Stimulated activated CD8-positive, alpha-beta memory T cell treated with anti-CD3 and anti-CD28 coated beads, Interleukin-15, amount 100 ng/mL, for 24 hours (primary cell): ENCODE results near the gene PPFIA4.
"Not testable (repeated sequence)": the region's sequence is repeated elsewhere in the genome, so short reads cannot be mapped to it uniquely, and the experiment has no call there.

ENCODE experiments used
- DNase-seq: peaks from one replicate; pipeline ENCODE4 v3.0.0-alpha.2; 2020; ENCODE audit warnings: low read depth

PPFIA4 gene

GRCh38 chr1:203026031-203026665 is at the start of gene PPFIA4:
Gene PPFIA4 (plus strand): TSS chr1:203026491. CDS start chr1:203039009, 12,518 bp downstream.
- DNase-seq, result peak; percentile 70

- no peak for DNase-seq
Measured at GRCh38 chr1:202976633-202977032, 49.7 kb upstream of the PPFIA4 start.

GRCh38 chr1:202979459-202979858 is 46.8 kb upstream of the PPFIA4 start:
- DNase-seq, result no peak

- DNase-seq, result no peak
Measured at GRCh38 chr1:202981939-202982338, 44.4 kb upstream of the PPFIA4 start.

- DNase-seq, result no peak
Measured at GRCh38 chr1:202982715-202983430, 43.4 kb upstream of the PPFIA4 start.

- DNase-seq, result not testable (repeated sequence)
Measured at GRCh38 chr1:202986120-202986519, 40.2 kb upstream of the PPFIA4 start.

GRCh38 chr1:202987255-202987654 is 39.0 kb upstream of the PPFIA4 start:
- no peak for DNase-seq

- DNase-seq, result no peak
Measured at GRCh38 chr1:202987922-202988583, 38.2 kb upstream of the PPFIA4 start.

- no peak for DNase-seq
Measured at GRCh38 chr1:202989879-202990278, 36.4 kb upstream of the PPFIA4 start.

- no peak for DNase-seq
Measured at GRCh38 chr1:202991112-202991511, 35.2 kb upstream of the PPFIA4 start.

GRCh38 chr1:202994756-202995155 is 31.5 kb upstream of the PPFIA4 start:
- DNase-seq, result no peak

- DNase-seq, result no peak
Measured at GRCh38 chr1:202998836-202999750, 27.2 kb upstream of the PPFIA4 start.

GRCh38 chr1:203000217-203000944 is 25.9 kb upstream of the PPFIA4 start:
- DNase-seq, result no peak

GRCh38 chr1:203001986-203002385 is 24.3 kb upstream of the PPFIA4 start:
- DNase-seq, result no peak

GRCh38 chr1:203002951-203003350 is 23.3 kb upstream of the PPFIA4 start:
- no peak for DNase-seq

- DNase-seq, result not testable (repeated sequence)
Measured at GRCh38 chr1:203005395-203006142, 20.7 kb upstream of the PPFIA4 start.

- peak; percentile 78 for DNase-seq
Measured at GRCh38 chr1:203006948-203007871, 19.1 kb upstream of the PPFIA4 start, which contains the start of gene TMEM183A. Gene TMEM183A (plus strand): TSS chr1:203007374. CDS start chr1:203007466, 92 bp downstream.

- DNase-seq, result no peak
Measured at GRCh38 chr1:203009185-203009584, 17.1 kb upstream of the PPFIA4 start.

- DNase-seq, result no peak
Measured at GRCh38 chr1:203011582-203011981, 14.7 kb upstream of the PPFIA4 start.
